H1 (cell line): ENCODE data around the gene TSPAN9.

Experiments
- ATF3 ChIP-seq: IDR thresholded peaks from 2 replicates; pipeline ENCODE4 v1.6.1; 2011; ENCODE audit warnings: low read depth, mild to moderate bottlenecking, low read length; ENCODE audit not compliant: insufficient read depth
- CTCF ChIP-seq, 3 experiments: IDR thresholded peaks; 1 replicate in 2 of 3; 2 replicates in 1 of 3; pipeline versions ENCODE4 v1.5.1 to v1.6.1; 2011; ENCODE audit warnings: low read length in 3 of 3, mild to moderate bottlenecking in 3 of 3, inconsistent platforms in 2 of 3, low read depth in 1 of 3, moderate library complexity in 1 of 3; ENCODE audit not compliant: insufficient read depth in 1 of 3; ENCODE audit errors: control extremely low read depth in 1 of 3
- GABPA ChIP-seq: IDR thresholded peaks from 2 replicates; pipeline ENCODE4 v1.6.1; 2011; ENCODE audit warnings: mild to moderate bottlenecking, low read length, moderate library complexity, borderline replicate concordance; ENCODE audit not compliant: insufficient read depth
- POLR2A ChIP-seq, 2 experiments: IDR thresholded peaks; 1 replicate in 1 of 2; 2 replicates in 1 of 2; pipeline ENCODE4 v1.6.1; 2011; ENCODE audit warnings: low read depth in 2 of 2, low read length in 2 of 2, mild to moderate bottlenecking in 2 of 2; ENCODE audit errors: control extremely low read depth in 1 of 2

- TF ChIP-seq GABPA (no peak), POLR2A (IDR thresholded peaks at IDR 0.05; ENCODE audit: control extremely low read depth in 1 of 2, low read depth in 2 of 2, low read length in 2 of 2) (no peak), CTCF (IDR thresholded peaks at IDR 0.05; ENCODE audit: control extremely low read depth in 1 of 3, insufficient read depth in 1 of 3, low read depth in 1 of 3, low read length in 3 of 3) (no peak), ATF3 (no peak)
Observed at GRCh38 chr12:3047961-3048360, 29.2 kb upstream of the TSPAN9 start.
